HG03571 (cell line): ENCODE results near the gene PEX16.

Experiments used
- ATAC-seq: cut with Tn5 transposase; IDR thresholded peaks from one replicate; pipeline ENCODE4 v1.9.1; 2021; ENCODE audit not compliant: unreplicated experiment

The PEX16 gene

GRCh38 chr11:45879803-45880686, 37.6 kb downstream of the PEX16 start:
- no peak for ATAC-seq

GRCh38 chr11:45877845-45878244, 39.8 kb downstream of the PEX16 start:
- no peak for ATAC-seq

- ATAC-seq, result no peak
Measured at GRCh38 chr11:45877221-45877620, 40.5 kb downstream of the PEX16 start.

- no peak for ATAC-seq
Measured at GRCh38 chr11:45876401-45876800, 41.3 kb downstream of the PEX16 start.

DNA sequence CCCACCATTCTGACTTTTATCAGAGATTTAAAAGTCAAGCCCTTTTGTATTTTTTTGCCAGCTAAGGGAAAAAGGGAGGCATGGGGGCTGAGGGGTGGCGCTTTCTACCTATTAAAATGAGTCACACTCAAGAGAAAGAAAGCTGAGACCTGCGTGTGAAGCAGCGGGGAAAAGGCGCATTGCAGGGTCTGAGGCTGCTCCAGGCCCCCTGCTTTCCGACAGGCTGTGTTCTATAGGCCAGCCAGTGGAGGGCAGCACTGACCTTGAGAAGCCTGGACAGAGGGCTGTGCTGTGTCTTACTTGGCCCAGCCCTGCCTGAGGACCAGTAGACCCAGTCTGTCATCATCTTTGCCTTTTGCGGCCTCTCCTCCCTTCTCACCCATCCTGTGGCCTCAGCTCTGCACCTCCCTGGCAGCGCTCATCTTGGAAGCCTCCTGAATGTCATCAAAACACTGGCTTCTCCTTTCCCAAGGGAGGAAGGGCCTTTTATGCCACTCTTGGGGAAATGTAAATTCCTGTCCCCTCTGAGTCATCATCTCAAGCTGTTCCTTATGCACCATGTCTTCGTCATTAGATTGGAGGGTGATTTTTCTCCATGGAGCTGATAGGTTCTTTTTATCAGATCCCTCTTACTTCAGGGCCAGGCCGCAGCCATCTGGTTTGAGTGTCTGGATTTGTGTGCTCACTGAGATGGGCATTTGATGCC, 44.9 kb downstream of the PEX16 start:
- ATAC-seq, result no peak

- no peak for ATAC-seq
Measured at GRCh38 chr11:45871638-45872037, 46.0 kb downstream of the PEX16 start.

- no peak for ATAC-seq
Measured at GRCh38 chr11:45870706-45871105, 47.0 kb downstream of the PEX16 start.

DNA sequence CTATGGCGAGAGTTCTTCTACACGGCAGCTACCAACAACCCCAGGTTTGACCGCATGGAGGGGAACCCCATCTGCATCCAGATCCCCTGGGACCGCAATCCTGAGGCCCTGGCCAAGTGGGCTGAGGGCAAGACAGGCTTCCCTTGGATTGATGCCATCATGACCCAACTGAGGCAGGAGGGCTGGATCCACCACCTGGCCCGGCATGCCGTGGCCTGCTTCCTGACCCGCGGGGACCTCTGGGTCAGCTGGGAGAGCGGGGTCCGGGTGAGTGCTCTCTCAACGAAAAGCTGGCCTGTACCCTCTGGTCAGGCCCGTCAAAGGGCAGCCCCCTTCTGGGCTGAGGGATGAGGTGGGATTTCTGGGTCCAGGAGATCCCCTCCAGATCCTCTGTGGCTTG, 48.1 kb downstream of the PEX16 start:
- no peak for ATAC-seq

- ATAC-seq, result no peak
Measured at GRCh38 chr11:45864041-45864440, 53.6 kb downstream of the PEX16 start.

DNA sequence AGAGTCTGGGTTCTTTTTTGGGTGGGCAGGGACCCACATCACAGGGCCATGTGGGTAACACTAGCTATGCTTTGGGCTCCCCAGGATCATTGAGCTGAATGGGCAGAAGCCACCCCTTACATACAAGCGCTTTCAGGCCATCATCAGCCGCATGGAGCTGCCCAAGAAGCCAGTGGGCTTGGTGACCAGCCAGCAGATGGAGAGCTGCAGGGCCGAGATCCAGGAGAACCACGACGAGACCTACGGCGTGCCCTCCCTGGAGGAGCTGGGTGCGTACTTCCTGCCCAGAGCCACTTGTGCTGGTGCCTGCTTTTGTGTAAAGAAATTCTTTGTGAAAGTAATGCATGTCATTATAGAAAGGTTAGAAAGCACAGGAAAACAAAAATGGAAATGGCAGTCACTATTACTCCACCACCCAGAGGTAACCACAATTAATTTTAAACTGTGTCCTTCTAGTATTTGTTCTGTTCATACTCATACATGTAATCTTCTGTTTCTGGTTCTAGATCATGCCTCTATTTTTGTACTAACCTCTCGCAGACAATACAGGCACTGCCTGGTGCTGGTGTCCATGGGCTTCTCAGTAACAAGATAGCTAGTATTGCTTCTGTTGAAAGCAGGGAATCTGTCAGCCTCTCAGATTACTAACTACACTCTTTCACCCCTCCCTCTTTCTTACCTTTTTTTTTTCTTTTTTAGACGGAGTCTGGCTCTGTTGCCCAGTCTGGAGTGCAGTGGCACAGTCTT, 56.7 kb downstream of the PEX16 start:
- no peak for ATAC-seq

- ATAC-seq, result no peak
Measured at GRCh38 chr11:45860348-45860747, 57.3 kb downstream of the PEX16 start.
